B cell (primary cell): ENCODE data around the gene CD300H. TPM values are rescaled to one million over a fixed set of nuclear protein-coding genes. Genes with fewer than 3 reads are reported as not detected.

Experiments
- ATAC-seq: fragments of 200-7000 bp; cut with Tn5 transposase; one replicate; pipeline ENCODE4 v1.10.0; 2021; ENCODE audit warnings: low read depth, mild to moderate bottlenecking, moderate number of reproducible peaks, moderate library complexity
- CTCF ChIA-PET: fragments of 350-600 bp; sonication (Branson Sonifier 250); formaldehyde crosslinking; loops from one replicate; lab custom pipeline; 2021; ENCODE audit warnings: antibody characterized with exemption, inconsistent platforms; lab: Charles Lee
- POLR2A ChIA-PET: fragments of 350-600 bp; sonication (Branson Sonifier 250); formaldehyde crosslinking; loops from one replicate; lab custom pipeline; 2021; ENCODE audit warnings: antibody characterized with exemption; lab: Charles Lee
- DNase-seq: peaks from one replicate; pipeline ENCODE4 v3.0.0; 2013
- H2AFZ ChIP-seq: 2 replicates; pipeline ENCODE4 v1.6.1; 2012; ENCODE audit warnings: mild to moderate bottlenecking, low read depth, low read length; ENCODE audit not compliant: insufficient read depth, poor library complexity, severe bottlenecking
- H3K27ac ChIP-seq, 2 donors: 1 replicate in 1 of 2; 2 replicates in 1 of 2; pipeline ENCODE4 v1.5.1; 2012 to 2013; ENCODE audit warnings: low read length in 2 of 2, mild to moderate bottlenecking in 2 of 2, moderate library complexity in 1 of 2
- H3K27me3 ChIP-seq, 4 experiments: fragments of 200-600 bp in 1 of 4; sonication (generic) in 1 of 4; replicated peaks in 1 of 4; 1 replicate in 2 of 4; 2 replicates in 2 of 4; pipeline versions ENCODE4 v1.6.1 to v1.7.0; 2013 to 2016; ENCODE audit warnings: low read length in 3 of 4, mild to moderate bottlenecking in 2 of 4, mixed read lengths in 1 of 4, moderate library complexity in 1 of 4; ENCODE audit not compliant: insufficient read depth in 4 of 4, control insufficient read depth in 3 of 4; ENCODE audit errors: control extremely low read depth in 1 of 4
- H3K36me3 ChIP-seq, 2 experiments: replicated peaks in 1 of 2; 1 replicate in 1 of 2; 2 replicates in 1 of 2; pipeline versions ENCODE4 v1.6.1 to v1.7.1; 2013; ENCODE audit warnings: low read length in 1 of 2; ENCODE audit not compliant: insufficient read depth in 2 of 2, control insufficient read depth in 1 of 2; ENCODE audit errors: control extremely low read depth in 1 of 2, extremely low read depth in 1 of 2
- H3K4me1 ChIP-seq, 2 donors: fragments of 200-600 bp in 1 of 2; sonication (generic) in 1 of 2; 1 replicate in 1 of 2; 2 replicates in 1 of 2; pipeline versions ENCODE4 v1.5.1 to v1.6.1; 2013 to 2017; ENCODE audit warnings: low read length in 2 of 2; ENCODE audit not compliant: control insufficient read depth in 2 of 2, insufficient read depth in 2 of 2
- H3K4me2 ChIP-seq: replicated peaks from 2 replicates; pipeline ENCODE3; 2012; ENCODE audit warnings: mild to moderate bottlenecking, low read depth, low read length; ENCODE audit not compliant: poor library complexity, severe bottlenecking
- H3K4me3 ChIP-seq, 5 experiments: fragments of 200-600 bp in 1 of 5; sonication (generic) in 1 of 5; 1 replicate in 3 of 5; 2 replicates in 2 of 5; pipeline versions ENCODE4 v1.5.1 to v1.7.0; 2011 to 2016; ENCODE audit warnings: low read length in 4 of 5, mild to moderate bottlenecking in 4 of 5, low read depth in 2 of 5, control low read depth in 1 of 5, moderate library complexity in 1 of 5; ENCODE audit not compliant: insufficient read depth in 1 of 5; ENCODE audit errors: control extremely low read depth in 1 of 5, extremely low read depth in 1 of 5
- H3K79me2 ChIP-seq: fragments of 200-600 bp; sonication (generic); one replicate; pipeline ENCODE4 v1.6.0; 2016; ENCODE audit warnings: low read length; ENCODE audit not compliant: control insufficient read depth, insufficient read depth
- H3K9ac ChIP-seq: fragments of 200-600 bp; sonication (generic); 2 replicates; pipeline ENCODE4 v1.6.1; 2017; ENCODE audit warnings: mild to moderate bottlenecking, low read length, moderate library complexity
- H3K9me3 ChIP-seq, 3 donors: one replicate each; pipeline versions ENCODE4 v1.6.1 to v1.7.1; 2013; ENCODE audit warnings: low read length in 2 of 3; ENCODE audit not compliant: control insufficient read depth in 2 of 3, insufficient read depth in 1 of 3; ENCODE audit errors: control extremely low read depth in 1 of 3
- H4K20me1 ChIP-seq: 2 replicates; pipeline ENCODE4 v1.6.0; 2012; ENCODE audit warnings: mild to moderate bottlenecking, low read length; ENCODE audit not compliant: insufficient read depth, control insufficient read depth, poor library complexity, severe bottlenecking
- H3K27ac Mint-ChIP-seq: one replicate; pipeline ENCODE4 v1.8.0; 2021; ENCODE audit warnings: mixed read lengths
- H3K27me3 Mint-ChIP-seq: one replicate; pipeline ENCODE4 v1.8.0; 2021; ENCODE audit warnings: mixed read lengths
- H3K4me1 Mint-ChIP-seq: one replicate; pipeline ENCODE4 v1.8.0; 2021; ENCODE audit warnings: mixed read lengths
- H3K4me3 Mint-ChIP-seq: one replicate; pipeline ENCODE4 v1.8.0; 2021; ENCODE audit warnings: mixed read lengths
- H3K9me3 Mint-ChIP-seq: one replicate; pipeline ENCODE4 v1.8.0; 2022; ENCODE audit warnings: mixed read lengths; ENCODE audit not compliant: insufficient read depth
- CTCF ChIP-seq: fragments of 200-600 bp; IDR thresholded peaks from one replicate; pipeline ENCODE4 v1.8.0; 2022; ENCODE audit warnings: antibody characterized with exemption, mild to moderate bottlenecking
- EZH2 ChIP-seq: IDR thresholded peaks from 2 replicates; pipeline ENCODE4 v1.6.1; 2012; ENCODE audit warnings: borderline replicate concordance, low read depth, mild to moderate bottlenecking, moderate library complexity, low read length; ENCODE audit not compliant: insufficient read depth, poor library complexity, severe bottlenecking
- WGBS: methylation state at CpG from one replicate; pipeline ENCODE4 v1.1.5; 2013; ENCODE audit warnings: missing lambda C conversion rate; ENCODE audit not compliant: insufficient coverage; 5-methylcytosine and 5-hydroxymethylcytosine counted together
- intact Hi-C: fragments of 100-400 bp; cut with micrococcal nuclease; formaldehyde crosslinking; loops from one replicate; pipeline ENCODE4 v1.10.0; 2022
- polyA plus RNA-seq: library from polyadenylated mRNA; depleted of rRNA; stranded (reverse); fragments of >200 nt; gene quantifications from 2 replicates; pipeline ENCODE4 v1.2.3, GENCODE V29; 2012
- total RNA-seq, 2 donors: library from RNA; stranded (reverse); fragments of 120-200 nt in 1 of 2; gene quantifications; 1 replicate in 1 of 2; 2 replicates in 1 of 2; pipeline versions ENCODE4 v1.2.3 to v1.2.4, GENCODE V29; 2013 to 2022

CD300H gene
- total and polyA plus RNA-seq, 2 donors (not counting 1 experiment from before 2014, with no cell fraction given) = 0.58 TPM; not detected in 1

GRCh38 chr17:74532115-74532514 lies 35.2 kb downstream of the CD300H start:
- Mint-ChIP-seq H3K9me3 (no peaks in the 10 kb centered on the region), H3K27me3 (peaks cover 11% of the 10 kb centered on the region), H3K4me3 (peak overlapping the region; percentile 50), H3K4me1 (peaks cover 29% of the 10 kb centered on the region), H3K27ac (peak overlapping the region; percentile 41)
- Histone ChIP-seq H3K9ac (no peak overlapping the region), H3K4me1 (peaks cover 28 to 39% of the 10 kb centered on the region in 2 donors), H2AFZ (peak overlapping the region; percentile 50), H4K20me1 (no peaks in the 10 kb centered on the region), H3K36me3 (no peaks in the 10 kb centered on the region), H3K79me2 (no peaks in the 10 kb centered on the region), H3K4me3 (peak overlapping the region in 1 of 5 experiments; percentile 30), H3K9me3 (no peaks in the 10 kb centered on the region), H3K27ac (no peak overlapping the region), H3K4me2 (peak overlapping the region; percentile 38), H3K27me3 (peaks cover 0 to 13% (median 5%) of the 10 kb centered on the region in 4 experiments)
- CTCF ChIA-PET = interaction anchor here (0.7 to 3.6 kb wide), 12 partner anchors 12 to 329 kb away, joined by 3 to 32 read pairs (median 4); partner anchors contain the start of genes CD300A, GPR142, RAB37 and TTYH2
- intact Hi-C loops = loop anchor here (2.0 kb wide), 1 partner anchor 77 kb away; no protein-coding TSS in a partner anchor
- POLR2A ChIA-PET = no interaction called here
- WGBS = 2% methylated on average over 4 of the region's 10 CpGs
- no peak for TF ChIP-seq CTCF
- TF ChIP-seq EZH2 = no peak
- ATAC-seq (peak; percentile 23), DNase-seq (peak; percentile 70)

- ATAC-seq = no peak
- Histone ChIP-seq H3K4me3 (peak within 1 kb of the TSS in 1 of 5 experiments; percentile 7), H3K79me2 (no peaks in the 10 kb centered on the region), H3K4me1 (peaks cover 28 to 39% of the 10 kb centered on the region in 2 donors), H3K9ac (no peak within 1 kb of the TSS), H2AFZ (peak within 1 kb of the TSS; percentile 50), H3K27ac (no peak within 1 kb of the TSS), H3K9me3 (no peaks in the 10 kb centered on the region), H3K27me3 (peaks cover 0 to 13% (median 2%) of the 10 kb centered on the region in 4 experiments), H4K20me1 (no peaks in the 10 kb centered on the region), H3K36me3 (no peaks in the 10 kb centered on the region), H3K4me2 (peak within 1 kb of the TSS; percentile 38)
- WGBS = 63% methylated on average over 3 of the region's 10 CpGs
- TF ChIP-seq CTCF (no peak), EZH2 (no peak)
- H3K4me1 Mint-ChIP-seq = peaks cover 29% of the 10 kb centered on the region
- CTCF ChIA-PET = interaction anchor here (1.3 to 3.6 kb wide), 7 partner anchors 65 to 329 kb away, joined by 3 to 32 read pairs (median 6); partner anchors contain the start of genes CD300A and GPR142
- intact Hi-C loops = no loop called here
- POLR2A ChIA-PET = no interaction called here
- no peak for DNase-seq
- H3K27ac Mint-ChIP-seq = peak within 1 kb of the TSS; percentile 41
- H3K4me3 Mint-ChIP-seq = peak within 1 kb of the TSS; percentile 50
- no peaks in the 10 kb centered on the region for H3K9me3 Mint-ChIP-seq
- H3K27me3 Mint-ChIP-seq = peaks cover 3% of the 10 kb centered on the region
Observed at GRCh38 chr17:74531231-74531761, 36.0 kb downstream of the CD300H start, which contains the start of gene CD300LB. TSS of gene CD300LB (minus strand) at chr17:74531475. CDS start at chr17:74531350, 125 bp downstream.
